ENCODE data around the gene MLC1.

MLC1 gene

GRCh38 chr22:50027639-50028537 is 57.3 kb downstream of the MLC1 start:
- Histone ChIP-seq H3K4me3 (ENCODE audit: low read length in 2 of 2) (no peak overlapping the region), H3K9me3 (ENCODE audit: control insufficient read depth in 2 of 2, low read length in 2 of 2) (no peaks in the 10 kb centered on the region), H3K27me3 (ENCODE audit: control insufficient read depth in 2 of 2, insufficient read depth in 2 of 2, low read length in 2 of 2) (peaks cover 2 to 8% of the 10 kb centered on the region in 2 donors), H3K9ac (ENCODE audit: low read depth in 1 of 2, low read length in 2 of 2) (no peak overlapping the region), H3K27ac (ENCODE audit: low read depth in 2 of 2, low read length in 2 of 2) (no peak overlapping the region), H3K4me1 (ENCODE audit: control insufficient read depth in 2 of 2, insufficient read depth in 2 of 2, low read length in 2 of 2) (no peaks in the 10 kb centered on the region), H3K36me3 (ENCODE audit: control insufficient read depth in 2 of 2, insufficient read depth in 2 of 2, low read length in 2 of 2) (no peaks in the 10 kb centered on the region)

GRCh38 chr22:50025993-50026392 is 59.2 kb downstream of the MLC1 start:
- Histone ChIP-seq H3K4me1 (ENCODE audit: control insufficient read depth in 2 of 2, insufficient read depth in 2 of 2, low read length in 2 of 2) (no peaks in the 10 kb centered on the region), H3K27ac (ENCODE audit: low read depth in 2 of 2, low read length in 2 of 2) (no peak overlapping the region), H3K9ac (ENCODE audit: low read depth in 1 of 2, low read length in 2 of 2) (no peak overlapping the region), H3K9me3 (ENCODE audit: control insufficient read depth in 2 of 2, low read length in 2 of 2) (no peaks in the 10 kb centered on the region), H3K4me3 (ENCODE audit: low read length in 2 of 2) (no peak overlapping the region), H3K36me3 (ENCODE audit: control insufficient read depth in 2 of 2, insufficient read depth in 2 of 2, low read length in 2 of 2) (no peaks in the 10 kb centered on the region), H3K27me3 (ENCODE audit: control insufficient read depth in 2 of 2, insufficient read depth in 2 of 2, low read length in 2 of 2) (peaks cover 8 to 11% of the 10 kb centered on the region in 2 donors)

- no peak overlapping the region for H3K9ac ChIP-seq (ENCODE audit: low read depth in 1 of 2, low read length in 2 of 2)
- no peaks in the 10 kb centered on the region for H3K4me1 ChIP-seq (ENCODE audit: control insufficient read depth in 2 of 2, insufficient read depth in 2 of 2, low read length in 2 of 2)
- H3K9me3 ChIP-seq (ENCODE audit: control insufficient read depth in 2 of 2, low read length in 2 of 2): no peaks in the 10 kb centered on the region
- no peaks in the 10 kb centered on the region for H3K36me3 ChIP-seq (ENCODE audit: control insufficient read depth in 2 of 2, insufficient read depth in 2 of 2, low read length in 2 of 2)
- peaks cover 10 to 15% of the 10 kb centered on the region in 2 donors for H3K27me3 ChIP-seq (ENCODE audit: control insufficient read depth in 2 of 2, insufficient read depth in 2 of 2, low read length in 2 of 2)
- no peak overlapping the region for H3K27ac ChIP-seq (ENCODE audit: low read depth in 2 of 2, low read length in 2 of 2)
- no peak overlapping the region for H3K4me3 ChIP-seq (ENCODE audit: low read length in 2 of 2)
Observed at GRCh38 chr22:50022171-50022819, 62.9 kb downstream of the MLC1 start.

- Histone ChIP-seq H3K9me3 (ENCODE audit: control insufficient read depth in 2 of 2, low read length in 2 of 2) (no peaks in the 10 kb centered on the region), H3K27me3 (ENCODE audit: control insufficient read depth in 2 of 2, insufficient read depth in 2 of 2, low read length in 2 of 2) (peaks cover 12 to 23% of the 10 kb centered on the region in 2 donors), H3K4me3 (ENCODE audit: low read length in 2 of 2) (no peak overlapping the region), H3K36me3 (ENCODE audit: control insufficient read depth in 2 of 2, insufficient read depth in 2 of 2, low read length in 2 of 2) (no peaks in the 10 kb centered on the region), H3K9ac (ENCODE audit: low read depth in 1 of 2, low read length in 2 of 2) (no peak overlapping the region), H3K4me1 (ENCODE audit: control insufficient read depth in 2 of 2, insufficient read depth in 2 of 2, low read length in 2 of 2) (no peaks in the 10 kb centered on the region), H3K27ac (ENCODE audit: low read depth in 2 of 2, low read length in 2 of 2) (no peak overlapping the region)
Observed at GRCh38 chr22:50020606-50021005, 64.6 kb downstream of the MLC1 start.

- H3K27me3 ChIP-seq (ENCODE audit: control insufficient read depth in 2 of 2, insufficient read depth in 2 of 2, low read length in 2 of 2): peaks cover 12 to 27% of the 10 kb centered on the region in 2 donors
- H3K4me1 ChIP-seq (ENCODE audit: control insufficient read depth in 2 of 2, insufficient read depth in 2 of 2, low read length in 2 of 2): no peaks in the 10 kb centered on the region
- H3K4me3 ChIP-seq (ENCODE audit: low read length in 2 of 2): no peak overlapping the region
- H3K27ac ChIP-seq (ENCODE audit: low read depth in 2 of 2, low read length in 2 of 2): no peak overlapping the region
- no peaks in the 10 kb centered on the region for H3K9me3 ChIP-seq (ENCODE audit: control insufficient read depth in 2 of 2, low read length in 2 of 2)
- no peaks in the 10 kb centered on the region for H3K36me3 ChIP-seq (ENCODE audit: control insufficient read depth in 2 of 2, insufficient read depth in 2 of 2, low read length in 2 of 2)
- no peak overlapping the region for H3K9ac ChIP-seq (ENCODE audit: low read depth in 1 of 2, low read length in 2 of 2)
Observed at GRCh38 chr22:50019316-50019715, 65.9 kb downstream of the MLC1 start.

GRCh38 chr22:50018608-50019285 is 66.5 kb downstream of the MLC1 start:
- H3K4me3 ChIP-seq (ENCODE audit: low read length in 2 of 2): no peak overlapping the region
- H3K9ac ChIP-seq (ENCODE audit: low read depth in 1 of 2, low read length in 2 of 2): no peak overlapping the region
- H3K9me3 ChIP-seq (ENCODE audit: control insufficient read depth in 2 of 2, low read length in 2 of 2): no peaks in the 10 kb centered on the region
- H3K4me1 ChIP-seq (ENCODE audit: control insufficient read depth in 2 of 2, insufficient read depth in 2 of 2, low read length in 2 of 2): no peaks in the 10 kb centered on the region
- H3K27me3 ChIP-seq (ENCODE audit: control insufficient read depth in 2 of 2, insufficient read depth in 2 of 2, low read length in 2 of 2): peaks cover 17 to 32% of the 10 kb centered on the region in 2 donors
- no peaks in the 10 kb centered on the region for H3K36me3 ChIP-seq (ENCODE audit: control insufficient read depth in 2 of 2, insufficient read depth in 2 of 2, low read length in 2 of 2)
- no peak overlapping the region for H3K27ac ChIP-seq (ENCODE audit: low read depth in 2 of 2, low read length in 2 of 2)

- Histone ChIP-seq H3K9ac (ENCODE audit: low read depth in 1 of 2, low read length in 2 of 2) (no peak overlapping the region), H3K4me3 (ENCODE audit: low read length in 2 of 2) (no peak overlapping the region), H3K27ac (ENCODE audit: low read depth in 2 of 2, low read length in 2 of 2) (no peak overlapping the region), H3K4me1 (ENCODE audit: control insufficient read depth in 2 of 2, insufficient read depth in 2 of 2, low read length in 2 of 2) (no peaks in the 10 kb centered on the region), H3K36me3 (ENCODE audit: control insufficient read depth in 2 of 2, insufficient read depth in 2 of 2, low read length in 2 of 2) (no peaks in the 10 kb centered on the region), H3K9me3 (ENCODE audit: control insufficient read depth in 2 of 2, low read length in 2 of 2) (no peaks in the 10 kb centered on the region), H3K27me3 (ENCODE audit: control insufficient read depth in 2 of 2, insufficient read depth in 2 of 2, low read length in 2 of 2) (peaks cover 21 to 39% of the 10 kb centered on the region in 2 donors)
Observed at GRCh38 chr22:50017701-50018224, 67.5 kb downstream of the MLC1 start.

GRCh38 chr22:50016988-50017700 is 68.1 kb downstream of the MLC1 start:
- no peaks in the 10 kb centered on the region for H3K4me1 ChIP-seq (ENCODE audit: control insufficient read depth in 2 of 2, insufficient read depth in 2 of 2, low read length in 2 of 2)
- H3K9ac ChIP-seq (ENCODE audit: low read depth in 1 of 2, low read length in 2 of 2): no peak overlapping the region
- H3K4me3 ChIP-seq (ENCODE audit: low read length in 2 of 2): no peak overlapping the region
- no peaks in the 10 kb centered on the region for H3K36me3 ChIP-seq (ENCODE audit: control insufficient read depth in 2 of 2, insufficient read depth in 2 of 2, low read length in 2 of 2)
- no peak overlapping the region for H3K27ac ChIP-seq (ENCODE audit: low read depth in 2 of 2, low read length in 2 of 2)
- H3K9me3 ChIP-seq (ENCODE audit: control insufficient read depth in 2 of 2, low read length in 2 of 2): no peaks in the 10 kb centered on the region
- H3K27me3 ChIP-seq (ENCODE audit: control insufficient read depth in 2 of 2, insufficient read depth in 2 of 2, low read length in 2 of 2): peaks cover 26 to 38% of the 10 kb centered on the region in 2 donors

GRCh38 chr22:50016308-50016987 is 68.8 kb downstream of the MLC1 start:
- Histone ChIP-seq H3K4me3 (ENCODE audit: low read length in 2 of 2) (no peak overlapping the region), H3K4me1 (ENCODE audit: control insufficient read depth in 2 of 2, insufficient read depth in 2 of 2, low read length in 2 of 2) (no peaks in the 10 kb centered on the region), H3K9ac (ENCODE audit: low read depth in 1 of 2, low read length in 2 of 2) (no peak overlapping the region), H3K27ac (ENCODE audit: low read depth in 2 of 2, low read length in 2 of 2) (no peak overlapping the region), H3K36me3 (ENCODE audit: control insufficient read depth in 2 of 2, insufficient read depth in 2 of 2, low read length in 2 of 2) (no peaks in the 10 kb centered on the region), H3K27me3 (ENCODE audit: control insufficient read depth in 2 of 2, insufficient read depth in 2 of 2, low read length in 2 of 2) (peaks cover 32 to 41% of the 10 kb centered on the region in 2 donors), H3K9me3 (ENCODE audit: control insufficient read depth in 2 of 2, low read length in 2 of 2) (no peaks in the 10 kb centered on the region)
